Neuron (in vitro differentiated cells): ENCODE results near the gene LRRC8D.
"Not testable (repeated sequence)": the region's sequence is repeated elsewhere in the genome, so short reads cannot be mapped to it uniquely, and the experiment has no call there.

Source experiments
- H2AFZ ChIP-seq: one replicate; pipeline ENCODE4 v1.6.1; 2013; ENCODE audit warnings: low read depth, mild to moderate bottlenecking, inconsistent platforms, low read length, moderate library complexity
- H3K27me3 ChIP-seq: one replicate; pipeline ENCODE4 v1.6.1; 2013; ENCODE audit warnings: low read length; ENCODE audit not compliant: insufficient read depth
- H3K36me3 ChIP-seq: one replicate; pipeline ENCODE4 v1.6.1; 2013; ENCODE audit warnings: low read length; ENCODE audit not compliant: insufficient read depth
- H3K4me1 ChIP-seq: one replicate; pipeline ENCODE4 v1.6.1; 2013; ENCODE audit warnings: low read length; ENCODE audit not compliant: insufficient read depth
- H3K4me3 ChIP-seq: 2 replicates; pipeline ENCODE4 v1.5.1; 2013; ENCODE audit warnings: mild to moderate bottlenecking, low read length, moderate library complexity
- H3K9me3 ChIP-seq: one replicate; pipeline ENCODE4 v1.6.1; 2013; ENCODE audit warnings: low read length

Gene LRRC8D

GRCh38 chr1:89797876-89798275 is 23.0 kb upstream of the LRRC8D start:
- H3K27me3 ChIP-seq, H3K9me3 ChIP-seq, H3K4me3 ChIP-seq, H3K36me3 ChIP-seq, H2AFZ ChIP-seq: not testable (repeated sequence)
- H3K4me1 ChIP-seq: peaks cover 17% of the 10 kb centered on the region

DNA sequence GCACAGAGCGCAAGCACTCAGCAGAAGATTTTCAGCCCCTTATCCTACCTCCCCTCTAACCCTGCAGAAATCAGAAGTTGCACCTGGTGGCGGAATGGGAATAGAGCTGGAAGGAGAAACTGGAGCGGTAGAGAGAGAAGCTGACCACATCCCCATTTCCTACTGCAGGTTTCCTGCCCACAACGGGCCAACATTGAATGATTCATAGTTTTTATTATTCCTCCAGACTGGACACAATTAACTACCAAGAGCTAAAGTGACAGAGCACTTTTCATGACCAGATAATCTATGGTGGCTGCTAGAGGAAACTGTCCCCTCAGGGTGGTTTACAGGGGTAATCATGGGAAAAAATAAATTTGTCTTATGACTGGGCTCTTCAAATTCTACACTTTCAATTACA is 21.3 kb upstream of the LRRC8D start:
- Histone ChIP-seq H3K4me1 (peaks cover 17% of the 10 kb centered on the region), H3K9me3 (no peaks in the 10 kb centered on the region), H3K4me3 (no peak overlapping the region), H3K36me3 (no peaks in the 10 kb centered on the region), H3K27me3 (no peaks in the 10 kb centered on the region), H2AFZ (no peak overlapping the region)

DNA sequence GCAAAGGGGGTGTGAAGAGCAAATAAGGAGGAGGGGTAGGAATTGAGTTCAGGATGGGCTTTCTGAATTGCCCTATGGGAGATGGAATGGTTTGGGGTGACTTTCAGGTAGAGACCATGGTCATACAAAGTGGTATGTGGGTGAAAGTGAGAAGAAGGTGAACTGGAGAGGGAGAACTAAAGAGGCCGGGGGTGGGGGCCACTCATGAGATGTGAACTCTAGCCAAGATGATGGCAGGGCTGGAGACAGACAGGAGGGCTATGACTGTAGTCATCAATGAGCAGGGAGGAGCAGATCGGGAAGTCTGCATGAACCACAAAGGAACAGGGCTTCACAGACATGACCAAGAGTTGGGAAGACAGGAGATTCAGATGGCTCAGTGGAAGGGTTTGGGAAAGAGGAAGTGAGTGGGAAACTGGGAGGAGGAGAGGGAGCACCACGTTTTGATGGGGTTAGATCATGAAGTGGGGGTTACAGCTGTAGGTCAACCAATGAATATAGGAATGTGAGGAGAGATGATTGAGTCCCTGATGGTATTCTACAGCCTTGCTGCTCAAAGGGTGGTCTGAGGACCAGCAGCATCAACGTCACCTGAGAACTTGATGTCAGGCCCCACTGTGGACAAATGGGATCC is 20.7 kb upstream of the LRRC8D start:
- Histone ChIP-seq H3K36me3 (no peaks in the 10 kb centered on the region), H2AFZ (no peak overlapping the region), H3K4me1 (peaks cover 17% of the 10 kb centered on the region), H3K4me3 (no peak overlapping the region), H3K9me3 (no peaks in the 10 kb centered on the region), H3K27me3 (no peaks in the 10 kb centered on the region)

DNA sequence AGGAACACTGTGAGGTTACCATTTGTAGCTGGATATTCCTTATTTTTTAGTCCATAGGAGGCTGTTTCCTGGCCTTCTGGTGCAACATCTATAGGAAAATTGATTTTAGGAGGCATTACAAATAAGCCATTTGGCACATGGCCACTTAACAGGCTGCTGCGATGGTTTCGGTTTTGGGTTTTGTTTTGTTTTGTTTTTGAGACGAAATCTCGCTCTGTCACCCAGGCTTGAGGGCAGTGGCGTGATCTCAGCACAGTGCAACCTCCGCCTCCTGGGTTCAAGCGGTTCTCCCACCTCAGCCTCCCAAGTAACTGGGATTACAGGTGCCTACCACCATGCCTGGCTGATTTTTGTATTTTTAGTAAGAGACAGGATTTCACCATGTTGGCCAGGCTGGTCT is 20.1 kb upstream of the LRRC8D start:
- no peak overlapping the region for H3K4me3 ChIP-seq
- peaks cover 17% of the 10 kb centered on the region for H3K4me1 ChIP-seq
- no peaks in the 10 kb centered on the region for H3K36me3 ChIP-seq
- H2AFZ ChIP-seq: no peak overlapping the region
- H3K27me3 ChIP-seq: no peaks in the 10 kb centered on the region
- H3K9me3 ChIP-seq: no peaks in the 10 kb centered on the region

GRCh38 chr1:89802051-89802450 is 18.8 kb upstream of the LRRC8D start:
- Histone ChIP-seq H3K27me3 (no peaks in the 10 kb centered on the region), H2AFZ (no peak overlapping the region), H3K4me1 (peaks cover 17% of the 10 kb centered on the region), H3K4me3 (no peak overlapping the region), H3K36me3 (no peaks in the 10 kb centered on the region), H3K9me3 (no peaks in the 10 kb centered on the region)

DNA sequence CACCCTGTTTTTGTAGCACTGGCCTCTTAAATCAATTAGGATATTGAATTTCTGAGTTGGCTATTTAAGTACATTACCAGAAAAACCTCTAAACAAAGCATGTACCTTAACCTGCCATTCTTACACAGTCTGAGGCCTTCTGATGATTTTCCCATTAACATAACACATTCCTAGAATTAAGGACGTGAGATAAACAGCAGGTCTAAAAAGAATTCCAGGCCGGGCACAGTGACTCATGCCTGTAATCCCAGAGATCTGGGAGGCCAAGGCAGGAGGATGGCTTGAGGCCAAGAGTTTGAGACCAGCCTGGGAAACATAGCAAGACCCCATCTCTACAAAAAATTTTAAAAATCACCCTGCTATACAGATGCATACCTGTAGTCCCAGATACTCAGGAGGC is 18.0 kb upstream of the LRRC8D start:
- H2AFZ ChIP-seq: no peak overlapping the region
- H3K4me3 ChIP-seq: no peak overlapping the region
- H3K4me1 ChIP-seq: peaks cover 17% of the 10 kb centered on the region
- H3K36me3 ChIP-seq: no peaks in the 10 kb centered on the region
- H3K9me3 ChIP-seq: no peaks in the 10 kb centered on the region
- H3K27me3 ChIP-seq: no peaks in the 10 kb centered on the region

DNA sequence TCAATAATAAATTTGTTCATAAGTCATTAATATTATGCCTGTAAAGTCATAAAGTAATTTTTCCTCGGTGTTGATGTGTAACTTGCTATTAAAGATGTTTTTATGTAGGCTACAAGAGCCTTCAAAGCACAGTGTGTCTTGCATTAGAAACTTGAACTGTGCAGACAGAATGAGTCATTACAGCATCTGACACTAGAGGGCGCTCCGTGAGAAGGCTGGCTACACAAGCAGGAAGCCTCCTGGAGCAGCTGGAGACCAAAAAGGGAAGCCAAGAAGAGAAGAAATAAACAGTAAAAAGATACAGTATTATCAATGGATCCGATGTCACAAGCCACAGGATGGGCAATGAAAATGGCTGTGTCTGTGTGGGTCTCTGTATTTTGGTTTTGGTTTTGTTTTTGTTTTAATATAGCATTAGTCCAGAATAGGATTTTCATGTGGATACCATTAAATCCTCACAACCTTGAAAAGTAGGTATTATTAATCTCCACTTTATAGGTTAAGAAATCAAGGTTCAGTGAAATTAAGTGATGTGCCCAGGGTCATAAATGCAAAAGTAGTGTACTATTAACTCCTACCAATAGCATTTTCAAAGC is 16.1 kb upstream of the LRRC8D start:
- peaks cover 26% of the 10 kb centered on the region for H3K4me1 ChIP-seq
- H3K4me3 ChIP-seq: no peak overlapping the region

DNA sequence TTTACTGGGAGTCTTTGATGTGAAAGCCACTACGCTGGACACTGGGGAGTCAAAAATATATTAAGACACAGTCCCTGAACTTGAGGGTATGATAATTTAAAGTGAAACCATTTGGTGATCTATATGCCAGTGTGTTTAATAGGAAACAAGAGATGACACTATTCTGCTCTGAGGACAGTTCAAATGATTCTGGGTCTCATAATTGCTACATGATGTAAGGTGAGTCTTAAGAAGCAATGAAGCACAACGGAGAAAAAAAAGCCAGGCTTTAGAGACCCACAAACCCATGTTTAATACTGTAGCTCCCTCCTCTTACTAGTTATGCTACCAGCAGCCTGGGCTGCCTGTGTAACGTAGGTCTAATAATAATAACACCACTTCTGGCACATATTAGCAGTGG is 14.2 kb upstream of the LRRC8D start:
- H2AFZ ChIP-seq: no peak overlapping the region
- H3K4me3 ChIP-seq: no peak overlapping the region
- no peaks in the 10 kb centered on the region for H3K36me3 ChIP-seq
- H3K9me3 ChIP-seq: no peaks in the 10 kb centered on the region
- H3K27me3 ChIP-seq: no peaks in the 10 kb centered on the region
- H3K4me1 ChIP-seq: peaks cover 20% of the 10 kb centered on the region

More for the DNA sequence above, 16.1 kb upstream of the LRRC8D start:
- Histone ChIP-seq H3K36me3 (no peaks in the 10 kb centered on the region), H2AFZ (no peak overlapping the region), H3K9me3 (no peaks in the 10 kb centered on the region), H3K27me3 (no peaks in the 10 kb centered on the region)

DNA sequence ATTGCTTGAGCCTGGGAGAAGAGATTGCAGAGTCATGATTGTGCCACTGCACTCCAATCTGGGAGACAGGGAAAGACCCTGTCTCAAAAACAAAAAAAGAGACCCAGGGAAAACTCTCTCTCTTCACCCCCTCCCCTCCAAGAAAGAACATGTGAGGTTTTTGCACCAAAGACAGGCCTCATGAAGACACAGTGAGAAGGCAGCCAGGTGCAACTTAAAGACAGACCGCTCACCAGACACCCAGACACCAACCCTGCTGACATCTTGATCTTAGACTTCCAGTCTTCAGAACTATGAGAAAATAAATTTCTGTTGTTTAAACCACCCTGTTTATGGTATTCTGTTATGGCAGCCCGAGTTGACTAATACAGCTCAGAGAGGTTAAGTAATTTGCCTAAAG is 13.3 kb upstream of the LRRC8D start:
- H3K27me3 ChIP-seq: no peaks in the 10 kb centered on the region
- H3K4me1 ChIP-seq: peaks cover 11% of the 10 kb centered on the region
- no peaks in the 10 kb centered on the region for H3K36me3 ChIP-seq
- no peak overlapping the region for H3K4me3 ChIP-seq
- no peaks in the 10 kb centered on the region for H3K9me3 ChIP-seq
- H2AFZ ChIP-seq: no peak overlapping the region

DNA sequence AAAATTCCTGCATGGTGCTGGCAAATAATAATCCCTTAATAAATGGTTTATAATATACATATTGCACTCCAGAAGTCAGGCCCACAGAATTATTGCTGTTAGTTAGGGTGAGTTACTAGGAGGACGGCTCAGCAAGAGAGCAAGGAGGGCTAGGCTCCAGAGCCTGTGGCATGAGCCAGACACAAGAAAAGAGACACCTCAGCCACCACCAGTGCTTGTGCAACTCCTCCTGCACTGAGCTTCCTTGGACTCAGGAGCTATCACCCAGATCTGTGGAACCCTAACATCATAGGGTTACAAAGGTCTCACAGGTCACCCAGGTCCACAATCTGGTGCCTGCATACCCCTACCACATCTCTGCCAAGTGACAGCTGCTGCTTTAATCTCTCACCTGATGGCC is 12.8 kb upstream of the LRRC8D start:
- no peaks in the 10 kb centered on the region for H3K27me3 ChIP-seq
- no peak overlapping the region for H3K4me3 ChIP-seq
- H3K4me1 ChIP-seq: peaks cover 9% of the 10 kb centered on the region
- no peaks in the 10 kb centered on the region for H3K9me3 ChIP-seq
- H2AFZ ChIP-seq: no peak overlapping the region
- no peaks in the 10 kb centered on the region for H3K36me3 ChIP-seq

- Histone ChIP-seq H3K4me1 (peaks cover 9% of the 10 kb centered on the region), H3K36me3 (no peaks in the 10 kb centered on the region), H2AFZ (no peak overlapping the region), H3K9me3 (no peaks in the 10 kb centered on the region), H3K27me3 (no peaks in the 10 kb centered on the region), H3K4me3 (no peak overlapping the region)
Observed at GRCh38 chr1:89808441-89809117, 12.3 kb upstream of the LRRC8D start.

DNA sequence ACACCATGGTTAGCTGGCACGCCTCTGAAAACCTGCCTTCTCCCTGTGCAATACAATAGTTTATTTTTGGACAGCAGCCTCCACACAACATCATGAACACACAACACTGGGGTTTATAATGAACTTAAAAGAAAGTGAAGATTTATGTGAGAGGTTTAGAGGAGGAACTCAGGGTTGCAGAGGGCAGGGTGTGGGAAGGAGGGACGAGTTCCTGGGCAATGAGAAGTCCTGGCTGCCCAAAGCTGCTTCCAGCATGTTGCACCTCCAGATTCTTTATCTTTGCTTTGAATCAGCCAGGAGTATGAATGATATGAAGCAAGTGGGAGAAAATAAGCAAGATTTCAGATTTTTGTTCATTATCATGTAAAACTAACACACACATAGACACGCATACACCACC is 11.3 kb upstream of the LRRC8D start:
- H3K27me3 ChIP-seq: no peaks in the 10 kb centered on the region

GRCh38 chr1:89810302-89810701 is 10.5 kb upstream of the LRRC8D start:
- no peaks in the 10 kb centered on the region for H3K36me3 ChIP-seq
- H3K9me3 ChIP-seq: no peaks in the 10 kb centered on the region
- H2AFZ ChIP-seq: no peak overlapping the region
- H3K27me3 ChIP-seq: no peaks in the 10 kb centered on the region
- no peak overlapping the region for H3K4me3 ChIP-seq
- peaks cover 9% of the 10 kb centered on the region for H3K4me1 ChIP-seq

More for the DNA sequence above, 11.3 kb upstream of the LRRC8D start:
- no peaks in the 10 kb centered on the region for H3K36me3 ChIP-seq
- no peak overlapping the region for H3K4me3 ChIP-seq
- no peak overlapping the region for H2AFZ ChIP-seq
- H3K9me3 ChIP-seq: no peaks in the 10 kb centered on the region
- H3K4me1 ChIP-seq: peaks cover 9% of the 10 kb centered on the region
